Choroid plexus epithelial cell (primary cell): ENCODE results near the gene DNAH1.

Experiments
- DNase-seq: peaks from one replicate; pipeline ENCODE4 v3.0.0-alpha.2; 2010; ENCODE audit warnings: low read depth
- H3K4me3 ChIP-seq: 2 replicates; pipeline ENCODE4 v1.5.1; 2011; ENCODE audit warnings: low read depth, mild to moderate bottlenecking, control low read depth, low read length, moderate library complexity
- CTCF ChIP-seq: conservative IDR thresholded peaks from 2 replicates; pipeline ENCODE4 v1.5.1; 2011; ENCODE audit warnings: low read depth, mild to moderate bottlenecking, control low read depth, inconsistent platforms, low read length, moderate library complexity

DNAH1 gene

GRCh38 chr3:52314489-52314888 lies 1.6 kb upstream of the DNAH1 start:
- DNase-seq: peak; percentile 22
- no peak for TF ChIP-seq CTCF
- no peak overlapping the region for H3K4me3 ChIP-seq

- H3K4me3 ChIP-seq: no peak overlapping the region
- DNase-seq: no peak
- no peak for TF ChIP-seq CTCF
Measured at GRCh38 chr3:52315006-52315405, 1.1 kb upstream of the DNAH1 start.

GRCh38 chr3:52317208-52318000 lies 1.3 kb downstream of the DNAH1 start:
- peak; percentile 45 for DNase-seq
- H3K4me3 ChIP-seq: peak overlapping the region; percentile 51
- no peak for TF ChIP-seq CTCF

- no peak for DNase-seq
- no peak overlapping the region for H3K4me3 ChIP-seq
- TF ChIP-seq CTCF: no peak
Measured at GRCh38 chr3:52318186-52318816, 2.2 kb downstream of the DNAH1 start.

GRCh38 chr3:52319921-52320595 lies 3.9 kb downstream of the DNAH1 start:
- H3K4me3 ChIP-seq: no peak overlapping the region
- no peak for DNase-seq
- TF ChIP-seq CTCF: no peak

- no peak for DNase-seq
- no peak for TF ChIP-seq CTCF
- H3K4me3 ChIP-seq: no peak overlapping the region
Measured at GRCh38 chr3:52321481-52321880, 5.4 kb downstream of the DNAH1 start.
